CD4-positive, alpha-beta T cell treated with Interleukin-4 for 1 hour (primary cell): ENCODE measurements around the gene MAST4.
"Not testable (repeated sequence)": the region's sequence is repeated elsewhere in the genome, so short reads cannot be mapped to it uniquely, and the experiment has no call there.

Experiments
- DNase-seq, 2 donors: peaks; one replicate each; pipeline ENCODE4 v3.0.0-alpha.2; 2020 to 2022

Gene MAST4

GRCh38 chr5:67146981-67147380 lies 550.8 kb downstream of the MAST4 start:
- DNase-seq, result no peak

DNA sequence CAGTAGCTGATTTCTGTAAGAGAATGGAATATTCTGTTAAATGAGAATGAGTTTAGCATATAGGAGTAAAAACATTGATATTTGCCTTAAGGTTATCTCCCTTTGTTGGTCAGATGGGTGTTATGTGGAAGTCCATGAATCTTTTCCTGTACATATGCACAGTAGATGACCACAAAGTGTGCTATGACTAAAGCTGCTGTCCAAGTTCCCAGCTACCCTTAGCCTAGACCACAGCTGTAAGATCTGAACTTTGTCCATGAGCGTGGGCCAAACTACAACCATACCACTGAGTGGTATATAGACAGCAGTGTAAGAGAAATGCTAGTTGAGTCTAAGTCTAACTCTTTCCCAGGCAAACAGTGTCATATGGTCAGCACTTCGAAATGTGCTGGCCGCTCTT lies 551.6 kb downstream of the MAST4 start:
- DNase-seq, result no peak

DNA sequence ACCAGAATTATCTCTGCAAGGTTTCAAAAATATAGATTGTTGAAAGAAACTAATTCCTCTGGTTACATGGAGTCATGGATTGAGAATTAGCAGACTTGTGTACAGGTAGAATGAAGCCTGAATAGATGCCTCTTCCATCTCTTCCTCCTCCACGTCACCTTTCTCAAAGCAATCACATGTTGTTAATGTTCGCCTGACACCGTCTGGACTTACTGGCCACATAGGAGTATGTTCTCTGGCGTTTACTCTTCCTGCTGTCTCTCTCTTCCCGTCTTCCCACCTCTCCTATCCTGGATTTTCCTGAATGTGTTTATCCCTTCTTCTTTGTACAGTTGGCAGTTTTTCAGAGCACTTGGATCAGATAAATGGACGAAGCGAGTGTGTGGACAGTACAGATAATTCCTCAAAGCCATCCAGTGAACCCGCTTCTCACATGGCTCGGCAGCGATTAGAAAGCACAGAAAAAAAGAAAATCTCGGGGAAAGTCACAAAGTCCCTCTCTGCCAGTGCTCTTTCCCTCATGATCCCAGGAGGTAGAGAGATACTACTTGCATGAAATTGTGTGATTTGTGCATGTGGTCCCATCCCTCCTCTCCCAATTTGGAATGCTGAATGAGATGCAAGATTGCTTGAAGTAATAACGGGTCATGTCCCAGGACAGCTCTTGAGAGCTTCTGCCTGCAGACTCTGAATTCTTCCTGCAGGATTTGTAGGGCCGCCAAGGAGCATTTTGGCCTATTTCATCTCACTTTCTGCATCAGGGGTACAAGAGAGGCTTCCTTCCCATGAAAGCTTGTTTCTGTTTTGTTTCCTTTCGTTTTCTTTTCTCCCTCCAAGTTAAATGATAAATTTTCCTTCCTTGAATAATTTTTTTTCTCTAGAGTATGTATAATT lies 553.1 kb downstream of the MAST4 start:
- DNase-seq, result no peak

DNA sequence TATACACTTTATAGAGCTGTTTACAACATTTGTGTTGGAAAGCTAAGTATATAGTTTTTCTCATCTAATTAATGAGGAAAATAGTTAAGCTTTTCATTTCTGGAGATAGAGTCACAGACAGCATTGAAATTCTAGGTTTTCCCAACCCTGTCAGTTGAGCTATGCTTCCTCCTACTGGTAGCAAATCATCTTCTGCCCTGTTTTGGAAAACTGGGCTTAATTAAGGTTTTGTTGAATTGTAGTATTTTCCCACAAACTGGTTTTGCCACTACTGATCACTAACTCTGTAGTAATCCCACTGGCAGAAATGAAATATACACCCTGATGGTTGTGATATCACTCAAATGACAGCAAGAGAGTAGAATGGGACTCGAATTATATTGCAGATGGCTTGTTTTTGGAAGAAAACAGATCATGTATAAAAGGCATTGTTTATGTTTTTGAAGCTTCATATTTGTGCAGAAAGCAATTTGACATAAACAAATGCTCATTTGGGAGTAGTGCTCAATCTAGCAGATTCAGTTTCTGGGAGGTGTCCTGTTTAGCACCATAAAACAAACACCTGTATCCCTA lies 553.8 kb downstream of the MAST4 start:
- DNase-seq, result no peak

DNA sequence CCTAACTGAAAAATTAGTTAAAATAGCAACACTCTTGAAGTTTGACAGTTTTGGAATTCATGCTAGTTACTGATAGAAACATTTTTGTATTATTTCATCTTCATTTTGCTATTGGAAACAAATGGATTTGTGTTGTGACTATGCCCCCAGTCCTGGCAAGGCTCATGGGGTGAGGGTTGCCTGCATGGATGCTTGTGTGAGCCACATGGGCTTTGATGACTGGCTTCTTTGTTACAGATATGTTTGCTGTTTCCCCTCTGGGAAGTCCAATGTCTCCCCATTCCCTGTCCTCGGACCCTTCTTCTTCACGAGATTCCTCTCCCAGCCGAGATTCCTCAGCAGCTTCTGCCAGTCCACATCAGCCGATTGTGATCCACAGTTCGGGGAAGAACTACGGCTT lies 556.2 kb downstream of the MAST4 start:
- no peak for DNase-seq

DNA sequence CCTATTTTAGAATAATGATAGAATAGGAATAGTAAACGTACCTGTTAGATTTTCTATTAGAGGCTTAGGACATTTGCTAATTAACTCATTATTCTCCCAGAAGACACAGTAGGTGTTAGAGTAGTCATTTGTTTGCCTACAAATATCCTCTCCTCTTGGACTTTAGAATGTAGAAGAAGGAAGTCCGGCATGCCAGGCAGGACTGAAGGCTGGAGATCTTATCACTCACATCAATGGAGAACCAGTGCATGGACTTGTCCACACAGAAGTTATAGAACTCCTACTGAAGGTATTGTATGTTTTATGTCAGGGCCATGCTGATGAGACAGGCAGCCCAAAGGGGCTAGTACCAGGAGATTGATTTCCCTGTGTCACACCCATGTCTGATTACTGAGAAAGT lies 557.1 kb downstream of the MAST4 start:
- DNase-seq, result no peak

DNA sequence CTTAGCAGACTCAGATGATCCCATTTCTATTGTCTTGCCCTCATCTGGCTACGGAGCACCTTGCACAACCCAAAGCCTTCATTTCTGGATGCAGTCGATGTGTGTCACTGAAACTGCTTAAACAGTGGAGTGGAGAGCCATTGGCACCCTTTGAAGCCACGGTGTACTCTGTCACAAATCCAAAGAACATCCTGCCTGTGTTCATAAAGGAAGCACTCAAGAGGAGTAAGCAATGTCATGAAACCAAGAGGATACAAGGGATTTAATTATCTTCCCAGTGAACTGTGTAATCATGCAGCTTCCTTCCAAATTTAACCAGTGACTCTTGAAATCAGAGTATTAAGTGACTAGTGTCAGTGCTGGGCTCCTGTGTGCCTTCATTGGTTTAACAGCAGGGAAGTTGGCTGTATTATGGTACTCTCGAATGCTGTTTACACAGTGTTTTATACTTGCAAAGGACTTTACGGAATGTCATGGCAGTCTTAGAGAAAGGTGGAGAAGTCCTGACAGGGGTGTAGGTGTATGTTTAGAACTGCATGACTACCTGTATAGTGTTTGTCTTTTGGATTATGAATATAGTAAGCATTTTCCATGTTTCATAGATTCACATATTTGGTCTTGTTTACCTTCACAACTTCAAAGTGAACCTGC lies 558.5 kb downstream of the MAST4 start:
- DNase-seq, result no peak

- peak; percentile 65 to 72 for DNase-seq
These were observed 560.9 kb downstream of the MAST4 start for GRCh38 chr5:67156976-67157583.

GRCh38 chr5:67160272-67160671 lies 564.1 kb downstream of the MAST4 start:
- no peak for DNase-seq

- DNase-seq, result peak; percentile 42 to 55
These were observed 564.8 kb downstream of the MAST4 start for GRCh38 chr5:67160985-67161384.

DNA sequence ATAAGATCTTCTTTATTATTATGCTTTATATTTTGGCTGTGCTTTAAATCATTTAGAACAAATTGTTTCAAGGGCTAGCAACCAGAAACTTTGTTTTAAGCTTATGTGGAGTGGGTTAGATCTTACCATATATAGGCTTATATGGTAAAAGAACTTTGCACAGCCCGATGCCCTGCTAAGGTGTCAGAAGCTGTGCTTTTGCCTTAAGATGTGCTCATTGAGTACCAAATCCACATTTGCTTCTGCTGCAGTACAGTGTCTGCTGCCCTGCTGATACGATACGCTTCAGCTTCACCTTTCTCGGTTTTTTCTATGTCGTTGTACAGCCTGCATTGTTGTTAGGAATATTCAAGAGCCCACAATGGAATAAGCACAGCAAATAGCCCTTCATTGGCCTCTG lies 565.6 kb downstream of the MAST4 start:
- no peak for DNase-seq

- DNase-seq, result no peak
These were observed 567.1 kb downstream of the MAST4 start for GRCh38 chr5:67163231-67163756.

DNA sequence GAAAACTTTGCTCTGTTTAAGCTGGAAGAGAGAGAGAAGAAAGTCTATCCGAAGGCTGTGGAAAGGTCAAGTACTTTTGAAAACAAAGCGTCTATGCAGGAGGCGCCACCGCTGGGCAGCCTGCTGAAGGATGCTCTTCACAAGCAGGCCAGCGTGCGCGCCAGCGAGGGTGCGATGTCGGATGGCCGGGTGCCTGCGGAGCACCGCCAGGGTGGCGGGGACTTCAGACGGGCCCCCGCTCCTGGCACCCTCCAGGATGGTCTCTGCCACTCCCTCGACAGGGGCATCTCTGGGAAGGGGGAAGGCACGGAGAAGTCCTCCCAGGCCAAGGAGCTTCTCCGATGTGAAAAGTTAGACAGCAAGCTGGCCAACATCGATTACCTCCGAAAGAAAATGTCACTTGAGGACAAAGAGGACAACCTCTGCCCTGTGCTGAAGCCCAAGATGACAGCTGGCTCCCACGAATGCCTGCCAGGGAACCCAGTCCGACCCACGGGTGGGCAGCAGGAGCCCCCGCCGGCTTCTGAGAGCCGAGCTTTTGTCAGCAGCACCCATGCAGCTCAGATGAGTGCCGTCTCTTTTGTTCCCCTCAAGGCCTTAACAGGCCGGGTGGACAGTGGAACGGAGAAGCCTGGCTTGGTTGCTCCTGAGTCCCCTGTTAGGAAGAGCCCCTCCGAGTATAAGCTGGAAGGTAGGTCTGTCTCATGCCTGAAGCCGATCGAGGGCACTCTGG lies 567.8 kb downstream of the MAST4 start:
- DNase-seq, result no peak

GRCh38 chr5:67164856-67165525 lies 568.8 kb downstream of the MAST4 start:
- DNase-seq, result no peak

GRCh38 chr5:67165526-67166459 lies 569.6 kb downstream of the MAST4 start:
- peak; percentile 86 for DNase-seq

DNA sequence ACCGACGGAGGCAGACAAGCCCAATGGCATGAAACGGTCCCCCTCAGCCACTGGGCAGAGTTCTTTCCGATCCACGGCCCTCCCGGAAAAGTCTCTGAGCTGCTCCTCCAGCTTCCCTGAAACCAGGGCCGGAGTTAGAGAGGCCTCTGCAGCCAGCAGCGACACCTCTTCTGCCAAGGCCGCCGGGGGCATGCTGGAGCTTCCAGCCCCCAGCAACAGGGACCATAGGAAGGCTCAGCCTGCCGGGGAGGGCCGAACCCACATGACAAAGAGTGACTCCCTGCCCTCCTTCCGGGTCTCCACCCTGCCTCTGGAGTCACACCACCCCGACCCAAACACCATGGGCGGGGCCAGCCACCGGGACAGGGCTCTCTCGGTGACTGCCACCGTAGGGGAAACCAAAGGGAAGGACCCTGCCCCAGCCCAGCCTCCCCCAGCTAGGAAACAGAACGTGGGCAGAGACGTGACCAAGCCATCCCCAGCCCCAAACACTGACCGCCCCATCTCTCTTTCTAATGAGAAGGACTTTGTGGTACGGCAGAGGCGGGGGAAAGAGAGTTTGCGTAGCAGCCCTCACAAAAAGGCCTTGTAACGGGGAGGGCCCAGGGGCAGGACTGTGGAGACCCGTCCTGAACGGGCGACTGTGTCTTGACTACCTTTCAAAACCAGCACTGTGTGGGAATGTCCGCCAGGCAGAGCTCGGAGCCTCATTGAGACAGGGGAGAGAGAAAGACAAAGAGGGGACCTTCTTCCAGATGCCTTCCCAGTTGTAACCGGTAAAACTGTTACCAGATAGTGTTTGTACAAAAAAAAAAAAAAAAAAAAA lies 570.5 kb downstream of the MAST4 start:
- DNase-seq, result peak; percentile 81

- DNase-seq, result no peak
These were observed 571.9 kb downstream of the MAST4 start for GRCh38 chr5:67168069-67168468.

DNA sequence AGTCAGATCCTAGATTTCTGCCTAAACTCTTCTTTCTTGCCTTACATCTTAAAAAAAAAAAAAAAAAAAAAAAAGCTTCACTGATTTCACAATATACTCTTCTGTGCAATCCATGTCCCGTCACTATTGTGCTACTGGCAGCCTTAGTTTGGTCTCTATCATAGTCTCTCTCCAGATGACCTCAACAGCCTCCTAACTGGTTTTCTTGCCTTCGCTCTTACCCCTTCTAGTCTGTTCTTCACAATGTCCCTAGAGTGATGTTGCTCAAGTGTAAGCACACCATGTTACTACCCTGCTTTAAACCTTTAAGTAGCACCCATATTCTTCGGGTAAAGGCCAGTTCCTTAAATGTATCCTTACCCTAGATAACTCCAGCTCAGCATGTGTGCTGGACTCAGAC lies 574.6 kb downstream of the MAST4 start:
- DNase-seq, result no peak

DNA sequence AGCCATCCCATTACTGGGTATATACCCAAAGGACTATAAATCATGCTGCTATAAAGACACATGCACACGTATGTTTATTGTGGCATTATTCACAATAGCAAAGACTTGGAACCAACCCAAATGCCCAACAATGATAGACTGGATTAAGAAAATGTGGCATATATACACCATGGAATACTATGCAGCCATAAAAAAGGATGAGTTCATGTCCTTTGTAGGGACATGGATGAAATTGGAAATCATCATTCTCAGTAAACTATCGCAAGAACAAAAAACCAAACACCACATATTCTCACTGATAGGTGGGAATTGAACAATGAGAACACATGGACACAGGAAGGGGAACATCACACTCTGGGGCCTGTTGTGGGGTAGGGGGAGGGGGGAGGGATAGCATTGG lies 577.2 kb downstream of the MAST4 start:
- not testable (repeated sequence) for DNase-seq

- DNase-seq, result no peak
These were observed 577.8 kb downstream of the MAST4 start for GRCh38 chr5:67173959-67174358.
